Stimulated activated CD8-positive, alpha-beta memory T cell treated with anti-CD3 and anti-CD28 coated beads, Interleukin-12 subunit alpha, Interleukin-12 subunit beta, amount 100 ng/mL, for 4 hours (primary cell): ENCODE data around the gene CTAGE1.
"Not testable (repeated sequence)": the region's sequence is repeated elsewhere in the genome, so short reads cannot be mapped to it uniquely, and the experiment has no call there.

ENCODE experiments used
- DNase-seq: peaks from one replicate; pipeline ENCODE4 v3.0.0-alpha.2; 2020; ENCODE audit warnings: low read depth

Gene CTAGE1, protein sequence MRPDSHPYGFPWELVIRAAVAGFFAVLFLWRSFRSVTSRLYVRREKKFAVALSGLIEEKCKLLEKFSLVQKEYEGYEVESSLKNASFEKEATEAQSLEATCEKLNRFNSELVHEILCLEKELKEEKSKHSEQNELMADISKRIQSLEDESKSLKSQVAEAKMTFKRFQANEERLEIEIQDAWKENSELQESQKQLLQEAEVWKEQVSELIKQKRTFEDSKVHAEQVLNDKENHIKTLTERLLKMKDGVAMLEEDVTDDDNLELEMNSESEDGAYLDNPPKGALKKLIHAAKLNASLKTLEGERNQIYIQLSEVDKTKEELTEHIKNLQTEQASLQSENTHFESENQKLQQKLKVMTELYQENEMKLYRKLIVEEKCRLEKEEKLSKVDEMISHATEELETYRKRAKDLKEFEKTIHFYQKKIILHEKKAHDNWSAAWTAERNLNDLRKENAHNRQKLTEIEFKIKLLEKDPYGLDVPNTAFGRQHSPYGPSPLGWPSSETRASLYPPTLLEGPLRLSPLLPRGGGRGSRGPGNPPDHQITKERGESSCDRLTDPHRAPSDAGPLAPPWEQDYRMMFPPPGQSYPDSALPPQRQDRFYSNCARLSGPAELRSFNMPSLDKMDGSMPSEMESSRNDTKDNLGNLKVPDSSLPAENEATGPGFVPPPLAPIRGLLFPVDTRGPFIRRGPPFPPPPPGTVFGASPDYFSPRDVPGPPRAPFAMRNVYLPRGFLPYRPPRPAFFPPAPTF

DNA sequence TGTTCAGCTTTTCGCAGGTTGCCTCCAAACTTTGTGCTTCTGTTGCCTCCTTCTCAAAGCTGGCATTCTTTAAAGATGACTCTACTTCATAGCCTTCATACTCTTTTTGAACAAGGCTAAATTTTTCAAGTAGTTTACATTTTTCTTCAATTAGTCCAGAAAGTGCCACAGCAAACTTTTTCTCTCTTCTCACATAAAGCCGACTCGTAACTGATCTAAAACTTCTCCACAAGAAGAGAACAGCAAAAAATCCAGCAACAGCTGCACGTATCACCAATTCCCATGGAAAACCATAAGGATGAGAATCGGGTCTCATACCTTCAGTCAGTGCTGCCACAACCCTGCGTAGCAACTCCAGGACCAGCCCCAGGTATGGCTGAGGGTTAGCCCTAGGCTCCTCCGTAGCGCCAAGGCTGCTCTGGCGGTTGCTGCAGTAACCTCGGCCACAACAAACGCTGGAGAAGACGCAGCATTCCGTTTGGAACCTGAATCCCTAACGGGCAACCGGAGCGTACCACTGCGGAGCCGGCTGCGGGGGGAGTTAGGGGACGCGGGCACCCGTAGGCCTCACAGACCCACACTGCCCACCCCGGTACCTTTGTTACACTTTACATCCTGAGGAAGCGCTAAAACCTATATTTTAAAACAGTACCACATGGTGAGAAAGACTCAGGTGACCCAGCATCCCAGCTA is at the start of gene CTAGE1:
CTAGE1 (minus strand) TSS at position 420 of the 693 bp plus-strand sequence; CDS start at position 316, 104 bp downstream.
- no peak for DNase-seq

GRCh38 chr18:22466608-22467395 is 49.1 kb upstream of the CTAGE1 start:
- DNase-seq, result no peak

DNA sequence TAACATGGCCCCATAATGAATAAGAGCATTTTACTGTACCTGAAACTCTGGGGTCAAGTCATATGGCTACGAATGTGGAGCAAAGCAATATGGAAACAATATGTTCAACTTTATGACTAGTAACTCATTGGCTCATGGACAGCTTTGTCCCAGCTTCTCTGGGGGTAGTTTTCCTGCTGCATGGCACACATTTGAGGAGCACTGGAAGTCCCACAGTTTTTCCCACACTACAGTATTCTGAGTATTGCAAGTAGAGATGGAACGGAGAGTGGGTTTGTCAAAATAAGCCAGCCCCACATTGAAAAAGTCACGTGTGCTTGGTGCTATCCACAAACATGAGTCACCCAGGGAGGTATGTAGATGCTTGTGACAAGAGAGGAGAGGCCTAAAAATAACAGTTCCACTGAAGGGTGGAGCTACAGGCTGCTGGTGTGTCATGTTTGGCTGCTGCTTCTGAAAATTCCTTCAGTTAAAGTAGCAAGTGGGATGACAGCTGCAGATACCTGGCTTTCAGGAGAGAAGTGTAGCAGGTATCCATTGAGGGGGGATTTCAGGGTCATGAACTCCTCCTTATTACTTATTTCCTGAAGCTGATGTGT is 48.2 kb upstream of the CTAGE1 start:
- peak; percentile 14 for DNase-seq

DNA sequence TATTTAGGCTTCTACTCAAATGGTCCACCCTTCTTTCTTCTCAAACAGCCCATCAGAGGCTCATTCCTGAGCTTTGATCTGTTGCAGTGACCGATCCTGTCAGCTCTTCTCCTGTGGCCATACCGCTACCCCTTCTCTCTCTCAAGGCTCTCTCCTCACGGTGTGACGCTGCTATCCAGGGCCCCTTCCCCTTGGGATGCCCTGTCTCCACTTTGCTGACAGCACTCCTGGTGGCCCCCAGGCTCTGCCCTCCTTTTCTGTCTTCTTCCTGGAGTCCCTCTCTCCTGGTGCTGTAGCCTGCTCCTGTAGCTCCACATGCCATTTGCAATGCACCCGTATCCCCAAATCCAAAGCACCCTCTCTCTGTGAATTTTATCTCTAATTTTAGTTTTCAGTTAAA is 45.4 kb upstream of the CTAGE1 start:
- DNase-seq, result no peak

DNA sequence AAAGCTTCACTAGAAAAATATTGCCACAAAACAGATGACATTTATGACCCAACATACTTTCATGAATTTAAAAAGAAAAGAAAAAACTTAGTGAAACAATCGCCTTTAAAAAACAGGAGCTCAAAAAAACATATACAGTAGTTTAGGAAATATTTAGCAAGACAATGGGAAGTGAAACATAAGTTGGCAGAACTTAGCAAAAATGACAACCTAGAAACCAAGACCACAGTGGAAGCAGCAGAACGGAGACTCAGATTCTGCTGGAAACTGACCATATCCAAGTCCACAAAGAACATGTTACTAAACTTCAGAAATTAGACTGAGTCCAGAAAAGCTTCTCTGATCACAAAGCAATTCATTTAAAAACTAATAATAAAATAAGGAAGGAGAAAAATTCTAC is 41.8 kb upstream of the CTAGE1 start:
- DNase-seq, result no peak

DNA sequence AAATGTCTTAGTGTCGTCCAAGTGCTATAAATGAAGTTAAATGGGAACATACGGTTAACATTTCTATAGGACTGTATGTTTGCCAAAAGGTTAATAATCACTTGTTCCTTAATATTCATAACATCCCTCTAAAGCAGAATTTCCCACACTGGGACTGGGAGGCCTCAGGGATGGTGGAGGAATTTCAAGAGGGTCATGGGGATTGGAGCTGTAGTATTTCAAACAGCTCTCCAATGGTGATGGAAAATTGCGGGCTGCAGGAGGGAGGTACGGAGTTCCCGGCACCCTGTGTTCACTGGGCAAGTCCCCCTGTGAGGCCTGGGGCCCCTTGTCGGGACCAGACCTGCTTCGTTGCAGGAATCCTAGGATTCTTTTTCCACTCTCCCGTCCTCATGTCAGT is 39.8 kb upstream of the CTAGE1 start:
- no peak for DNase-seq

DNA sequence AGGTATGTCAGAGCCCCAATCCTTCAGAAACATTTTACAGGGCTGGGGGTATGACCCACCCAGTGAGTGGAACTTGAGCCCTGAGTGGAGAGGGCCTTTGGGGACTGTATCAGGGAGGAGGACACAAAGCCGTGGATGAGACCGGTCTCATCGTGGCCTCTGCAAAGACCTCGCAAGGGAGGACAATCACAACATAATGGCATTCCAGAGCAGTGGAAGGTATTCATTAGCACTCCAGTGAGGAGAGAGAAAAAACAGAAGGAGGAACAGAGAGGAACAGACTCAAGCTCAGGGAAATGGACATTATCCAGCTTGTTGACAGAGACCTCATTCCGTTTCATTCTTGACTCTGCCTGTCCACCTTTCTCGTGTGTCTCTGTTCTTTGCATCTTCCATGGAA is 38.8 kb upstream of the CTAGE1 start:
- DNase-seq, result no peak

DNA sequence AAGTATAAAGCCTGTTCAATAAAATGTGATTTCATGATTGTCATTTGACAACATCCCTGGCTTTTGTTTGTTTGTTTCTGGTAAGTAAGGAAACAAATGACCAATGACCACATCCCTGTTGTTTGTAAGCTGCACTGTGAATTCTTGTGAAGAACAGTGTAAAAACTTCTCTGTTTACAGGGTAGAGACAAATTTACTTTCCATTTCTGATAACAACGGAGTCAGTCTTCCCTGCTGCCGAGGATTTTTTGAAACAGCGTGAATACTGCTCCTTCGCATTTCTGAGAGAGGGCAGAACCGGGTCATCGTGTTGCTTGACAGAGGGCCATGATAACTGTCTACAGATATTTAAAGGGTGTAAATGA is 38.4 kb upstream of the CTAGE1 start:
- no peak for DNase-seq

GRCh38 chr18:22455425-22456115 is 37.9 kb upstream of the CTAGE1 start:
- no peak for DNase-seq

GRCh38 chr18:22453315-22453714 is 35.6 kb upstream of the CTAGE1 start:
- no peak for DNase-seq

- no peak for DNase-seq
Measured at GRCh38 chr18:22452226-22452668, 34.5 kb upstream of the CTAGE1 start.

DNA sequence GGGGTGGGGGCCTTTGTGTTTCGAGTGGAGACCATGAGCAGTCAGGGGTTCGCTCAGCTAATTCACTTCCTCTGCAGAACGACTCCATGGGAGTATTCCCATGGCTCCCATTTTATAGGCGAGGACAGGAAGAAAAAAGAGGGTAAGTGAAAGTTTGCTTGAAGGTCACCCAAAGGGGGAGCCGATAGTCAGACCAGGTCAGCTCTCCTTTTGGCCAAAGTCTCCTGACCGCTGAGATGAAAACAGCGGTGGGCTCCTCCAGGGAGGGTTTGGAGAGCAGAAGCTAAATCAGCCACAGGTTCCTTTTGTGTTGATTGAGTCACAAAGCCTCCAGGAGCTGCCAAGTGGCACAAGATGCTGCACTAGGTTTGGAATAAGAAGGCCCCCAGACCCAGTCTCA is 34.1 kb upstream of the CTAGE1 start:
- no peak for DNase-seq

DNA sequence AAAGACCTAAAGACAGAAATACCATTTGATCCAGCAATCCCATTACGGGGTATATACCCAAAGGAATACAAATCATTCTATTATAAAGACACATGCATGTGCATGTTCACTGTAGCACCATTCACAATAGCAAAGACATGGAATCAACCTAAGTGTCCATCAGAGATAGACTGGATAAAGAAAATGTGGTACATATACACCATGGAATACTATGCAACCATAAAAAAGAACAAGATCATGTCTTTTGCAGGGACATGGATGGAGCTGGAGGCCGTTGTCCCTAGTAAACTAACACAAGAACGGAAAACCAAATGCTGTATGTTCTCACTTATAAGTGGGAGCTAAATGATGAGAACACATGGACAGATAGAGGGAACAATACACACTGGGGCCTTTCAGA is 33.1 kb upstream of the CTAGE1 start:
- DNase-seq, result not testable (repeated sequence)

GRCh38 chr18:22450318-22450717 is 32.6 kb upstream of the CTAGE1 start:
- DNase-seq, result not testable (repeated sequence)

DNA sequence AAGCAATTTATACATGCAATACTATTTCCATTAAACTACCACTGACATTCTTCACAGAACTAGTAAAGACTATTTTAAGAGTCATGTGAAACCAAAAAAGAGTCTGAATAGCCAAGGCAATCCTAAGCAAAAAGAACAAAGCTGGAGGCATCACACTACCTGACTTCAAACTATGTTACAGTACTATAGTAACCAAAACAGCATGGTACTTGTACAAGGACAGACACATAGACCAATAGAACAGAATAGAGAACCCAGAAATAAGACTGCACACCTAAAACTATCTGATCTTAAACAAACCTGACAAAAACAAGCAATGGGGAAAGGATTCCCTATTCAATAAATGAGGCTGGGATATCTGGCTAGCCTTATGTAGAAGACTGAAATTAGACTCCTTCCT is 32.0 kb upstream of the CTAGE1 start:
- not testable (repeated sequence) for DNase-seq

DNA sequence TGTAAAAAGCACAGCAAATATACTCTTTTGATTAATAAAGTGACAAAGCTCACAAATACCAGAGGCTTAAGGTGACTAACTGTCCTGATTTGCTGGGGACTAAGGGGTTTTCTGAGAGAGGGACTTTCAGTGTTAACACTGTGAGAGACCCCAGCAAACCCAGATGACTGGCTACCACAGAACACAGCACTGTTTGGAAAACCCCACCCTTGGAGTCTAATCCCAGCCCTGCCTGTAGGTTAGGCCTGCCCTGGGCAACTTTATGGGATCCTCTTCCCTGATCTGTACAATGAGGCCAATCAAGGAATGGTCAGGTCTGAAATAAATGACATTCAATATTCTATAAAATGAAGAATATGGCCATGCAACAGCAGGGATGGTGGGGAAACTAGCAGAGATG is 30.5 kb upstream of the CTAGE1 start:
- no peak for DNase-seq

DNA sequence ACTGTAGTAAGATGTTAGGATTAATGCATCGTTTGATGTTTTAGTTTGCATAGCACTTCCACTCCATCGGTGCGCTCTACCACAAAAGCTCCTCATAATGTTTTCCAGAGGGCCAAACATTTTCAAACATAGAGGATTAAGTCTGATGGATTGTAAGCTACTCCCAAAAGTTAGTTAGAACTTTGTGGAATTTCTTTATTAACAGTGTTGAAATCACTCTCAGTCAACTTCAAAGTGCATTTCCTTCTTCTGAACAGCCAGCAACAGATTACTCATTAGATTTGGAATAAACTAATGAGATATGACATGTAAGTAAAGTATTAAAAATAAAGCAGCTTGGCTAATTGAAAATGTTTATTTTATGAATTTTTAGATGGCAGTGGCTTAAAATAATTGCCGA is 30.1 kb upstream of the CTAGE1 start:
- DNase-seq, result no peak

DNA sequence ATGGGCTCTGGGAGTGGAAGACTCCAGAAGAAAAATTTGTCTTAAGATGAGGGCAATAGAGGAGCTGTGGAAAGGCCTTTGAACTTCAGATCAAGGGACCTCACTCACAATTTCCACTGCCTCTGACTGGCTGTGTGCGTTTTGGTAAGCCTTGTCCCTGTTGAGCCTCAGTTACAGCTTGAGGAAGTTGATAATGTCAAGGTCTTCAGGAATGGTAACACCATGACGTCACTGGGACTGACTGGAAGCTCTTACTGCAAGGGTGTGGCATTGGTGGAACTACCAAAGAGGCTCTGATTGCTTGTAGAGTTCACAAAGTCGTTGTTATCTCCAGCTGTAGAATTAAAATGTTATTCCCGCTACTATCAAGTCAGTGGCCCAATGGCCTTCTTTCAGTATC is 29.2 kb upstream of the CTAGE1 start:
- no peak for DNase-seq

DNA sequence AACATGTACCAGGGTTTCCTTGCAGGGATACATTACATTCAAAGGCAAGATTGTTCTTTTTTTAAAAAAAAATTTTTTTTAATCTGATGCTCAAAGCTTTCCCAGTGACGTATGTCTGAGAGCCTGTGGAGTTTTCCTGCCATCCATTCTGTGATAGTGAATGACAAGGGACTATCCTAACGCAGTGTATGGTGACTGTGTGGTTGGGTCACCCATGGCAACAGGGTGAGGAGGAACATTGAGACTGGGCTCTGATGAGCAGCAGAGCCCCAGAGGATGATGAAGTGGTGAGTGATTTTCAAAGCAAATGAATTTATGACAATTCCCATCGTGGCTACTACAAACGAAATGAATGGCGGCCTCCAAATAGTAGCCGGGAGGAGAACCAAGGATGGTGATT is 28.6 kb upstream of the CTAGE1 start:
- DNase-seq, result no peak

- no peak for DNase-seq
Measured at GRCh38 chr18:22441638-22442037, 23.9 kb upstream of the CTAGE1 start.

DNA sequence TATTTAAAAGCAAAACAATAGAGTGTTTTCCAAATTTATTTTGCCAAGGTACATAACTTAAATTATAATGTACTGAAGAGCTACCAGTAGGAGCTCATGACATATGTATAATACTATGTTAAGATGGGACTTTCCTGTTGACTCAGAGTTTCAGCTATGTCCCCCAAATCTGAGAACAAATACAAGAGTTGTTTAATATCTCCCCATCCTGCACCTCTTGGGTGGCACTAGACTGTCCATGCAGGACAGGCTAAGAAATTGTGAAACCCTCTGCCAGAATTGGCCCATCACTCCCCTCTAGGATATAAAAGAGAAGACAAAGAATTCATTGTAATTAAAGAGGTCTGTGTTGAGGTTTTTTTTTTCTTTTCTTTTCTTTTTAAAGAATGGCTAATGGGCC is 21.7 kb upstream of the CTAGE1 start:
- DNase-seq, result no peak
